ENCODE data around the gene TRIM39.

DNA sequence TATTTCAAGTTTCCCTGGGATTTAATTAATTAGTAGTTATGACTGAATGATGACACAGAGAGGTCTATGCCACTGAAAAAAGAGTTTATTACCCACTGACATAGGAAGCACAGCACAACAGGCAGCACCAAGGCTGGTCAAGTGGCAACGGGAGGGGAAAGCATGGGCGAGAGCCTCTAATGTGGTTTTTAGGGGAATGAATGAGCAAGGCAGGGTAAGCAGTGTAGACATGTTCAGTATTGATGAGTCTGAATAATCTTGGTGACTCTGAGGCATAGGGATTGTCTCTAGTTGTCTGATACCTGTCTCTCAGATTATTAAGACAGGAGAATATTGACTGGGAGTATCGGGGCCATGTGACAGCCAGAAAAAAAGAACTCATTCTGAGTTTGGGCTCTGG lies 64.5 kb downstream of the TRIM39 start:
- TF ChIP-seq POLR2AphosphoS5 (IDR thresholded peaks at IDR 0.05; ENCODE audit: low read depth) (no peak), CTCF (IDR thresholded peaks at IDR 0.05; ENCODE audit: insufficient read depth, low read length) (no peak), GABPA (IDR thresholded peaks at IDR 0.05; ENCODE audit: low read depth) (no peak), SPI1 (IDR thresholded peaks at IDR 0.05; ENCODE audit: borderline replicate concordance, low read depth) (no peak)
- TF ChIP-seq, protein P1, sequence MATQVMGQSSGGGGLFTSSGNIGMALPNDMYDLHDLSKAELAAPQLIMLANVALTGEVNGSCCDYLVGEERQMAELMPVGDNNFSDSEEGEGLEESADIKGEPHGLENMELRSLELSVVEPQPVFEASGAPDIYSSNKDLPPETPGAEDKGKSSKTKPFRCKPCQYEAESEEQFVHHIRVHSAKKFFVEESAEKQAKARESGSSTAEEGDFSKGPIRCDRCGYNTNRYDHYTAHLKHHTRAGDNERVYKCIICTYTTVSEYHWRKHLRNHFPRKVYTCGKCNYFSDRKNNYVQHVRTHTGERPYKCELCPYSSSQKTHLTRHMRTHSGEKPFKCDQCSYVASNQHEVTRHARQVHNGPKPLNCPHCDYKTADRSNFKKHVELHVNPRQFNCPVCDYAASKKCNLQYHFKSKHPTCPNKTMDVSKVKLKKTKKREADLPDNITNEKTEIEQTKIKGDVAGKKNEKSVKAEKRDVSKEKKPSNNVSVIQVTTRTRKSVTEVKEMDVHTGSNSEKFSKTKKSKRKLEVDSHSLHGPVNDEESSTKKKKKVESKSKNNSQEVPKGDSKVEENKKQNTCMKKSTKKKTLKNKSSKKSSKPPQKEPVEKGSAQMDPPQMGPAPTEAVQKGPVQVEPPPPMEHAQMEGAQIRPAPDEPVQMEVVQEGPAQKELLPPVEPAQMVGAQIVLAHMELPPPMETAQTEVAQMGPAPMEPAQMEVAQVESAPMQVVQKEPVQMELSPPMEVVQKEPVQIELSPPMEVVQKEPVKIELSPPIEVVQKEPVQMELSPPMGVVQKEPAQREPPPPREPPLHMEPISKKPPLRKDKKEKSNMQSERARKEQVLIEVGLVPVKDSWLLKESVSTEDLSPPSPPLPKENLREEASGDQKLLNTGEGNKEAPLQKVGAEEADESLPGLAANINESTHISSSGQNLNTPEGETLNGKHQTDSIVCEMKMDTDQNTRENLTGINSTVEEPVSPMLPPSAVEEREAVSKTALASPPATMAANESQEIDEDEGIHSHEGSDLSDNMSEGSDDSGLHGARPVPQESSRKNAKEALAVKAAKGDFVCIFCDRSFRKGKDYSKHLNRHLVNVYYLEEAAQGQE (IDR thresholded peaks at IDR 0.05; ENCODE audit: insufficient replicate concordance, low read depth), result no peak
